OCI-LY7 (cell line): ENCODE results near the gene ADAT2. TPM values are rescaled to one million over a fixed set of nuclear protein-coding genes. Genes with fewer than 3 reads are reported as not detected.

ENCODE experiments used
- BruUV-seq: library from RNA; stranded (reverse); fragments of 400-500 nt; replicated peaks from 2 replicates; lab custom pipeline; 2021; lab: Mats Ljungman, UMichigan
- CTCF ChIA-PET: fragments of 300-600 bp; sonication (Branson Sonifier 250); formaldehyde crosslinking; loops from one replicate; lab custom pipeline; 2022; ENCODE audit warnings: antibody characterized with exemption; ENCODE audit not compliant: unreplicated experiment; lab: Charles Lee
- POLR2A ChIA-PET: fragments of 300-600 bp; sonication (Branson Sonifier 250); formaldehyde crosslinking; loops from one replicate; lab custom pipeline; 2022; ENCODE audit warnings: antibody characterized with exemption; lab: Charles Lee
- DNase-seq: peaks from one replicate; pipeline ENCODE4 v3.0.0-alpha.2; 2015; ENCODE audit warnings: low spot score
- H2AFZ ChIP-seq: fragments of 200-600 bp; sonication (generic), shearing (Covaris generic); 2 replicates; pipeline ENCODE4 v1.6.1; 2014; ENCODE audit warnings: mild to moderate bottlenecking, antibody characterized with exemption, low read length, moderate library complexity
- H3K27ac ChIP-seq: fragments of 200-600 bp; sonication (generic); 2 replicates; pipeline ENCODE4 v1.5.1; 2014; ENCODE audit warnings: mixed run types, low read depth, mild to moderate bottlenecking, moderate library complexity, low read length, inconsistent platforms; ENCODE audit not compliant: poor library complexity, severe bottlenecking
- H3K36me3 ChIP-seq: fragments of 200-600 bp; sonication (generic); 2 replicates; pipeline ENCODE4 v1.6.1; 2014; ENCODE audit warnings: mild to moderate bottlenecking, antibody characterized with exemption, low read length, moderate library complexity, mixed read lengths; ENCODE audit not compliant: insufficient read depth
- H3K4me1 ChIP-seq: fragments of 200-600 bp; sonication (generic); 2 replicates; pipeline ENCODE4 v1.5.1; 2014; ENCODE audit warnings: mild to moderate bottlenecking, low read length; ENCODE audit not compliant: insufficient read depth, poor library complexity, severe bottlenecking
- H3K4me2 ChIP-seq: fragments of 200-600 bp; sonication (generic); 2 replicates; pipeline ENCODE4 v1.6.1; 2014; ENCODE audit warnings: mild to moderate bottlenecking, low read length
- H3K4me3 ChIP-seq: fragments of 200-600 bp; sonication (generic); 2 replicates; pipeline ENCODE4 v1.5.1; 2014; ENCODE audit warnings: mild to moderate bottlenecking, low read depth, low read length; ENCODE audit not compliant: poor library complexity, severe bottlenecking
- H3K79me2 ChIP-seq: fragments of 200-600 bp; sonication (generic); 2 replicates; pipeline ENCODE4 v1.6.1; 2016; ENCODE audit warnings: low read depth, mild to moderate bottlenecking, low read length, moderate library complexity, mixed read lengths; ENCODE audit not compliant: insufficient read depth
- H3K9me2 ChIP-seq: fragments of 200-600 bp; sonication (generic); 2 replicates; pipeline ENCODE4 v1.6.1; 2016; ENCODE audit warnings: mild to moderate bottlenecking, low read length, mixed read lengths; ENCODE audit not compliant: insufficient read depth
- H3K9me3 ChIP-seq: fragments of 200-600 bp; sonication (generic); 2 replicates; pipeline ENCODE4 v1.6.1; 2014; ENCODE audit warnings: mild to moderate bottlenecking, mixed run types, low read length, mixed read lengths
- H4K20me1 ChIP-seq: fragments of 200-600 bp; sonication (generic); 2 replicates; pipeline ENCODE4 v1.6.1; 2014; ENCODE audit warnings: mild to moderate bottlenecking, antibody characterized with exemption, low read length, moderate library complexity, mixed read lengths; ENCODE audit not compliant: insufficient read depth
- CTCF ChIP-seq: fragments of 200-600 bp; sonication (generic); conservative IDR thresholded peaks from 2 replicates; pipeline ENCODE4 v1.5.1; 2014; ENCODE audit warnings: mild to moderate bottlenecking, antibody characterized with exemption, low read length, moderate library complexity, mixed read lengths
- EZH2phosphoT487 ChIP-seq: fragments of 200-600 bp; sonication (generic); IDR thresholded peaks from 2 replicates; pipeline ENCODE4 v1.6.1; 2018; ENCODE audit warnings: low read depth, borderline replicate concordance, mild to moderate bottlenecking, mixed run types, antibody characterized with exemption, low read length, moderate library complexity, mixed read lengths
- intact Hi-C: fragments of 100-400 bp; cut with micrococcal nuclease; formaldehyde crosslinking; loops from one replicate; pipeline ENCODE4 v1.10.0; 2022; ENCODE audit not compliant: unreplicated experiment
- total RNA-seq, 2 experiments: library from RNA; depleted of rRNA in 1 of 2; stranded (reverse); fragments of >200 nt in 1 of 2; shearing (Covaris generic) in 1 of 2; gene quantifications; 2 replicates each; pipeline ENCODE4 v1.2.3, GENCODE V29; 2014 to 2022

Gene ADAT2
- total RNA-seq, 2 experiments from 2014 or later = 21.7 to 23.0 TPM

GRCh38 chr6:143441680-143442545 lies 8.6 kb downstream of the ADAT2 start:
- Histone ChIP-seq H3K4me2 (no peak overlapping the region), H3K27ac (no peak overlapping the region), H3K9me3 (peaks cover 9% of the 10 kb centered on the region; the same call in 1 of the 2 replicates), H4K20me1 (peaks cover 3% of the 10 kb centered on the region), H2AFZ (no peak overlapping the region), H3K9me2 (no peaks in the 10 kb centered on the region), H3K4me1 (no peaks in the 10 kb centered on the region), H3K4me3 (no peak overlapping the region), H3K79me2 (peaks cover 27% of the 10 kb centered on the region; the same call in 1 of the 2 replicates), H3K36me3 (peaks cover 74% of the 10 kb centered on the region)
- intact Hi-C loops = no loop called here
- TF ChIP-seq CTCF (no peak), EZH2phosphoT487 (no peak)
- CTCF ChIA-PET = interaction anchor here (0.6 kb wide), 2 partner anchors 20 to 100 kb away, joined by 3 to 4 read pairs; no protein-coding TSS in a partner anchor
- no peak for DNase-seq
- no TSS peak for BruUV-seq
- POLR2A ChIA-PET = interaction anchor here (0.6 to 1.1 kb wide), 4 partner anchors 9 to 721 kb away, joined by 3 to 5 read pairs (median 3); partner anchors contain the start of genes ADAT2 and PEX3

- DNase-seq = no peak
- peaks cover 9% of the 10 kb centered on the region; the same call in 1 of the 2 replicates for H3K9me3 ChIP-seq
- H3K4me1 ChIP-seq = no peaks in the 10 kb centered on the region
- H3K4me3 ChIP-seq = no peak overlapping the region
- intact Hi-C loops = no loop called here
- CTCF ChIA-PET = no interaction called here
- H2AFZ ChIP-seq = no peak overlapping the region
- H3K9me2 ChIP-seq = no peaks in the 10 kb centered on the region
- H3K4me2 ChIP-seq = no peak overlapping the region
- no peak overlapping the region for H3K27ac ChIP-seq
- no TSS peak for BruUV-seq
- TF ChIP-seq CTCF (no peak), EZH2phosphoT487 (no peak)
- POLR2A ChIA-PET = no interaction called here
- H3K36me3 ChIP-seq = peaks cover 82% of the 10 kb centered on the region
- H3K79me2 ChIP-seq = peaks cover 18% of the 10 kb centered on the region; the same call in 1 of the 2 replicates
- peaks cover 3% of the 10 kb centered on the region for H4K20me1 ChIP-seq
These were observed 9.5 kb downstream of the ADAT2 start for GRCh38 chr6:143441010-143441409.

- no peaks in the 10 kb centered on the region for H3K4me1 ChIP-seq
- no peak overlapping the region for H3K4me2 ChIP-seq
- H3K27ac ChIP-seq = no peak overlapping the region
- POLR2A ChIA-PET = interaction anchor here (1.1 kb wide), 1 partner anchor 17 kb away, joined by 4 read pairs; no protein-coding TSS in a partner anchor
- no peak overlapping the region for H2AFZ ChIP-seq
- DNase-seq = no peak
- CTCF ChIA-PET = no interaction called here
- no peaks in the 10 kb centered on the region for H3K79me2 ChIP-seq
- no peak overlapping the region for H3K4me3 ChIP-seq
- no peaks in the 10 kb centered on the region for H3K9me2 ChIP-seq
- TF ChIP-seq CTCF = no peak
- H3K36me3 ChIP-seq = peaks cover 78% of the 10 kb centered on the region
- intact Hi-C loops = no loop called here
- no peaks in the 10 kb centered on the region for H3K9me3 ChIP-seq
- no peaks in the 10 kb centered on the region for H4K20me1 ChIP-seq
- no TSS peak for BruUV-seq
These were observed 17.9 kb downstream of the ADAT2 start for GRCh38 chr6:143432588-143432987.
